IPS-NIHi11 (cell line): ENCODE measurements around the gene EEIG1.
A peak's percentile ranks its signal among the peaks of the same experiment; 100 is the strongest.

ENCODE experiments used
- DNase-seq: peaks from one replicate; pipeline ENCODE4 v3.0.0; 2012; ENCODE audit warnings: mixed read lengths, low spot score

The EEIG1 gene

GRCh38 chr9:127959841-127960409, 20.9 kb downstream of the EEIG1 start:
- DNase-seq: no peak

- no peak for DNase-seq
Measured at GRCh38 chr9:127959398-127959797, 21.4 kb downstream of the EEIG1 start.

GRCh38 chr9:127958728-127959127, 22.1 kb downstream of the EEIG1 start:
- no peak for DNase-seq

GRCh38 chr9:127955294-127956015, 25.3 kb downstream of the EEIG1 start:
- DNase-seq: peak; percentile 90

GRCh38 chr9:127954831-127955293, 25.9 kb downstream of the EEIG1 start:
- DNase-seq: no peak

GRCh38 chr9:127953768-127954505, 26.9 kb downstream of the EEIG1 start:
- DNase-seq: no peak

- DNase-seq: no peak
Measured at GRCh38 chr9:127953154-127953553, 27.6 kb downstream of the EEIG1 start.

- no peak for DNase-seq
Measured at GRCh38 chr9:127950513-127951289, 30.1 kb downstream of the EEIG1 start.

- DNase-seq: no peak
Measured at GRCh38 chr9:127949827-127950512, 30.8 kb downstream of the EEIG1 start.

GRCh38 chr9:127947841-127948710, 32.7 kb downstream of the EEIG1 start:
- no peak for DNase-seq

GRCh38 chr9:127946728-127947127, 34.1 kb downstream of the EEIG1 start:
- DNase-seq: no peak

- no peak for DNase-seq
Measured at GRCh38 chr9:127945942-127946341, 34.8 kb downstream of the EEIG1 start.

GRCh38 chr9:127945338-127945737, 35.5 kb downstream of the EEIG1 start:
- DNase-seq: no peak

GRCh38 chr9:127944586-127945218, 36.1 kb downstream of the EEIG1 start:
- DNase-seq: no peak

GRCh38 chr9:127943731-127944144, 37.1 kb downstream of the EEIG1 start:
- DNase-seq: peak; percentile 92

- no peak for DNase-seq
Measured at GRCh38 chr9:127943011-127943662, 37.7 kb downstream of the EEIG1 start.

- DNase-seq: peak; percentile 87
Measured at GRCh38 chr9:127942216-127943010, 38.4 kb downstream of the EEIG1 start.

GRCh38 chr9:127941961-127942215, 38.9 kb downstream of the EEIG1 start:
- DNase-seq: no peak
